KOPT-K1 (cell line): Measurements from ENCODE around the gene APCDD1.
"Not testable (repeated sequence)": the region's sequence is repeated elsewhere in the genome, so short reads cannot be mapped to it uniquely, and the experiment has no call there.

Experiments
- H3K27ac ChIP-seq: fragments of 200-600 bp; sonication (generic); 2 replicates; pipeline ENCODE4 v1.5.1; 2016; ENCODE audit warnings: antibody characterized with exemption, mild to moderate bottlenecking, low read depth, low read length; ENCODE audit not compliant: poor library complexity, severe bottlenecking
- H3K36me3 ChIP-seq: fragments of 200-600 bp; sonication (generic); 2 replicates; pipeline ENCODE4 v1.5.1; 2017; ENCODE audit warnings: antibody characterized with exemption, mild to moderate bottlenecking, low read length, moderate library complexity; ENCODE audit not compliant: insufficient read depth
- H3K9me3 ChIP-seq: fragments of 200-600 bp; sonication (generic); 2 replicates; pipeline ENCODE4 v1.5.1; 2017; ENCODE audit warnings: antibody characterized with exemption, low read length, mild to moderate bottlenecking; ENCODE audit not compliant: insufficient read depth, poor library complexity, severe bottlenecking

Gene APCDD1

GRCh38 chr18:10485475-10485874 is 31.0 kb downstream of the APCDD1 start:
- no peak overlapping the region for H3K27ac ChIP-seq
- no peaks in the 10 kb centered on the region for H3K9me3 ChIP-seq

GRCh38 chr18:10486362-10486761 is 31.9 kb downstream of the APCDD1 start:
- H3K27ac ChIP-seq: peak overlapping the region; percentile 15
- H3K9me3 ChIP-seq: no peaks in the 10 kb centered on the region
- no peaks in the 10 kb centered on the region for H3K36me3 ChIP-seq

More at GRCh38 chr18:10485475-10485874, 31.0 kb downstream of the APCDD1 start:
- H3K36me3 ChIP-seq: no peaks in the 10 kb centered on the region

GRCh38 chr18:10487154-10487553 is 32.7 kb downstream of the APCDD1 start:
- H3K27ac ChIP-seq: peak overlapping the region; percentile 15
- H3K9me3 ChIP-seq: peaks cover 7% of the 10 kb centered on the region
- no peaks in the 10 kb centered on the region for H3K36me3 ChIP-seq

GRCh38 chr18:10488017-10488416 is 33.6 kb downstream of the APCDD1 start:
- H3K36me3 ChIP-seq: no peaks in the 10 kb centered on the region
- peaks cover 7% of the 10 kb centered on the region for H3K9me3 ChIP-seq
- H3K27ac ChIP-seq: no peak overlapping the region

- H3K9me3 ChIP-seq: peaks cover 7% of the 10 kb centered on the region
- peak overlapping the region; percentile 77 for H3K27ac ChIP-seq
- no peaks in the 10 kb centered on the region for H3K36me3 ChIP-seq
Measured at GRCh38 chr18:10490401-10491165, 36.1 kb downstream of the APCDD1 start.

GRCh38 chr18:10495936-10496335 is 41.5 kb downstream of the APCDD1 start:
- peaks cover 7% of the 10 kb centered on the region for H3K9me3 ChIP-seq
- no peaks in the 10 kb centered on the region for H3K36me3 ChIP-seq

GRCh38 chr18:10497206-10497749 is 42.8 kb downstream of the APCDD1 start:
- no peaks in the 10 kb centered on the region for H3K9me3 ChIP-seq
- no peaks in the 10 kb centered on the region for H3K36me3 ChIP-seq
- H3K27ac ChIP-seq: no peak overlapping the region

More at GRCh38 chr18:10495936-10496335, 41.5 kb downstream of the APCDD1 start:
- no peak overlapping the region for H3K27ac ChIP-seq

- Histone ChIP-seq H3K9me3 (peaks cover under 1% of the 10 kb centered on the region), H3K36me3 (no peaks in the 10 kb centered on the region), H3K27ac (no peak overlapping the region)
Measured at GRCh38 chr18:10499230-10499629, 44.8 kb downstream of the APCDD1 start.

GRCh38 chr18:10500038-10500437 is 45.6 kb downstream of the APCDD1 start:
- no peak overlapping the region for H3K27ac ChIP-seq

GRCh38 chr18:10504723-10505122 is 50.3 kb downstream of the APCDD1 start:
- Histone ChIP-seq H3K36me3 (no peaks in the 10 kb centered on the region), H3K27ac (no peak overlapping the region), H3K9me3 (peaks cover 41% of the 10 kb centered on the region)

More at GRCh38 chr18:10500038-10500437, 45.6 kb downstream of the APCDD1 start:
- peaks cover 9% of the 10 kb centered on the region for H3K9me3 ChIP-seq
- no peaks in the 10 kb centered on the region for H3K36me3 ChIP-seq

GRCh38 chr18:10505892-10506291 is 51.5 kb downstream of the APCDD1 start:
- not testable (repeated sequence) for H3K27ac ChIP-seq, H3K36me3 ChIP-seq
- peaks cover 41% of the 10 kb centered on the region for H3K9me3 ChIP-seq

GRCh38 chr18:10508591-10508990 is 54.2 kb downstream of the APCDD1 start:
- H3K36me3 ChIP-seq: no peaks in the 10 kb centered on the region
- peaks cover 41% of the 10 kb centered on the region for H3K9me3 ChIP-seq
- H3K27ac ChIP-seq: no peak overlapping the region

GRCh38 chr18:10511236-10511635 is 56.8 kb downstream of the APCDD1 start:
- Histone ChIP-seq H3K27ac (no peak overlapping the region), H3K9me3 (peaks cover 31% of the 10 kb centered on the region), H3K36me3 (no peaks in the 10 kb centered on the region)

- H3K36me3 ChIP-seq: no peaks in the 10 kb centered on the region
- H3K27ac ChIP-seq: no peak overlapping the region
- peaks cover 6% of the 10 kb centered on the region for H3K9me3 ChIP-seq
Measured at GRCh38 chr18:10514082-10514481, 59.6 kb downstream of the APCDD1 start.

GRCh38 chr18:10514601-10515000 is 60.2 kb downstream of the APCDD1 start:
- Histone ChIP-seq H3K27ac (no peak overlapping the region), H3K9me3 (peaks cover under 1% of the 10 kb centered on the region), H3K36me3 (no peaks in the 10 kb centered on the region)

- no peaks in the 10 kb centered on the region for H3K9me3 ChIP-seq
- H3K36me3 ChIP-seq: no peaks in the 10 kb centered on the region
- H3K27ac ChIP-seq: no peak overlapping the region
Measured at GRCh38 chr18:10515456-10515855, 61.0 kb downstream of the APCDD1 start.
